GM19438 (cell line): ENCODE measurements around the gene MLLT6.
A peak's percentile ranks its signal among the peaks of the same experiment; 100 is the strongest.
"Not testable (repeated sequence)": the region's sequence is repeated elsewhere in the genome, so short reads cannot be mapped to it uniquely, and the experiment has no call there.

Experiments
- ATAC-seq: cut with Tn5 transposase; IDR thresholded peaks from one replicate; pipeline ENCODE4 v1.9.1; 2021; ENCODE audit warnings: low read depth; ENCODE audit not compliant: unreplicated experiment

MLLT6 gene

DNA sequence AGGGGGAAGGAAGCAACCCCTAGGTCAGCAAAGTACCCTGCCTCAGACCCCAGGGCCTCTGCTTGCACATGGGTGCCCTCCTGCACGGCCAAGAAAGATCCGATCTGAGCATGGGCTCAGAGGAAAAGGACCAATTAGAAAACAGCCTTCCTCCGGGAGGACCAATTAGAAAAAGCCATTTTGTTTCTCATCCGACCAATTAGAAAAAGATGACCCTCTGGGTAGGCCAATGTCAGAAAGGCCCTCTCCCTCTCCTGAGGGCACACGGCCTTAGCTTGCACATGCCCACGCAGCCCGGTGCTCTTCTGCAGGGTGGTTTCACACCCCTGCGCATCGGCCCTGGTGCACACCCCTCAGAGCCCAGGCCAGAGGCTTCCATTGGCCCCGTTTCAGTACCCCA is 20.0 kb downstream of the MLLT6 start:
- no peak for ATAC-seq

- not testable (repeated sequence) for ATAC-seq
These were observed 21.1 kb downstream of the MLLT6 start for GRCh38 chr17:38726145-38726544.

DNA sequence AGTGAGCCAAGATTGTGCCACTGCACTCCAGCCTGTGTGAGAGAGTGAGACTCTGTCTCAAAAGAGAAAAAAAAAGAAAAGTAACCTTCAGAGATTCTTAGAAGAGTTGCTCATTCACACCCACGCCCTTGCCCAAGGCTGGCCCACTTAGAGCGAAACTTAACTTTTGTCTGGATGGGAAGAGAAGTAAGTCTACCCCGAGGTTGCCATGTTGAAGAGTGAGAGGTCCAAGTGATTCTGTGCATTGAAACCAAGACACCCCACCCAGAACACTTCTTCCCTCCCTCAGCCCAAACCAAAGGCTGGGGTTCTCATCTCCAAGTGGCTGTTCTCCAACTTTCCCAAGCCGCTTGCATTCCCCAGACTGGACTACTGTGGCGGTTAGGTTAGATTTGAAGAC is 22.7 kb downstream of the MLLT6 start:
- no peak for ATAC-seq

DNA sequence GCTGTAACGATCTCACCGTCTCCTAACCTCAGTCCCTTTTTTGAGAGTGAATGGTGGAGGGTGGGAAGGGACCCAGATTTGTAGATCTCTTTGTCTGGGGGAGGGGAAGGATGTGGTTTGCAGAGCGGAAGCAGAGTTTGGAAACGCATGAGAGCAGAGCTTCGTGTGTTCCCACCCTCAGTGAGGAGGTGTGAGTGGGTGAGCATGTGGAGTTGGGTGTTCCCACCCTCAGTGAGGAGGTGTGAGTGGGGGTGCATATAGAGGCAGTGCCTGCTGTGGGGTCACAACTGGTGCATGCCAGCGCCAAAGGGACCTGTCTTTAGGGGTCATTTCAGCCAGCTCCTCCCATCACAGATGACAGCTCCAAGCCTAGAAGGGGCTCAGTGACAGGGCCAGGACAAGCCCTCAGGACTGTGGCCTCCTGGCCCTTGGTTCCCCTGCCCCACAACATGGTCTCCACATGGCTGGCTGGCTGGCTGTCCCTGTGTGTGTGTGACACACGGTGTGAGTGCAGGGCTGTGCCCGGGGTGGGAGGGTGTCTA is 23.3 kb downstream of the MLLT6 start:
- ATAC-seq, result no peak

DNA sequence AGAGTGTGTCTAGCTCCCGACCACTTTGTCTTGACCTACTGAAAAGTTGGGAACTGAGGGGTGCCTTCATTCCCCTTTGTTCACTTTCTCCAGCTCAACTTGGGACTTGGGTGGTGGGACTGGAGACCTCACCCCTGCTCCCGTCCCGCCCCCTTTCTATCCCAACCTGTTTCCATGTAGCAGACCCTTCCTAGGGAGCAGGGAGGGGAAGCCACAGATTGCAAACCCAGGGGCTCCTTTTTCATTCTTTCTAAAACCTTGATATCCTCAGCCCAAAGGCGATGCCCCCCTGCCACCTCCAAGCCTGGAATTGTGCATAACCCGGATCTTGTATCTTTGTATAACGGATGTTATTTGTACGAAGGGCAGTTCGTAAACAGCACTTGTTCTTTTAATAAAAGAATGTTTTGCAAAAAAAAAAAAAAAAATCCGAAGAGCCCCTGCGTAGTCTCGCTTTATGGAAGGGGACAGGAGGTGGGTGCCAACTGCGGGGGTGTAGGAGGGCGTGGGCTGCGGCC is 24.4 kb downstream of the MLLT6 start:
- no peak for ATAC-seq

DNA sequence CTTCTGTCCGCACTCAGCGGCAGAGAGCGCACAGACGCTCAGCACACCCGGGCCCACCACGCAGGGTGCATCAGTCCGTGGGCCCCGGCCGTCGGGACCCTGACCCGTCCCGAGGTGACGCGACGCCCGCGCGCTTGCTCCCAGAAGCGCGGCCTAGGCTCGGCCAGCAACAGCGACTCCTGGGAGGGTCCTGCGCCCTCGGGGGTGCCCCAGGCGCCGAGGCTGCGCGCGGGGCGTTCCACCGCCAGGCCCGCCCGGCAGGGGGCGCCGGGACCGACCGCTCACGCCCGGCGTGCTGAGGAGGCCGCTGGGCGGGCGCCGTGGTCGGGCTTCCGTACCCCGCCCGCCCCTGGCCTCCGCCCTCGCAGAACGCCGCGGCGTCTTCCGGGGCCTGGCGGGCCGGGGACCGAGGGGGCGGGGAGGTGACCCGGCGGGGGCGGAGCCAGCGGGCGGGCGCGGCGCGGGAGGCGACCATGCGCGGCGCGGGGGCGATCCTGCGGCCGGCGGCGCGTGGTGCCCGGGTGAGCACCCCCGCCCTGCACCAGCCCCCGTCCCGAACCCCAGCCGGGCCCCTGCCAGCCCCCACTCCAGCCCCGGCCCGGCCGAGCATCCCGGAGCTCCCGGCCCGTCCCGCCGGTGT is 24.9 kb downstream of the MLLT6 start, which contains the start of gene CISD3:
CISD3 (plus strand) TSS at position 456 of the 640 bp plus-strand sequence; CDS start at position 474, 18 bp downstream.
- peak; percentile 64 for ATAC-seq

DNA sequence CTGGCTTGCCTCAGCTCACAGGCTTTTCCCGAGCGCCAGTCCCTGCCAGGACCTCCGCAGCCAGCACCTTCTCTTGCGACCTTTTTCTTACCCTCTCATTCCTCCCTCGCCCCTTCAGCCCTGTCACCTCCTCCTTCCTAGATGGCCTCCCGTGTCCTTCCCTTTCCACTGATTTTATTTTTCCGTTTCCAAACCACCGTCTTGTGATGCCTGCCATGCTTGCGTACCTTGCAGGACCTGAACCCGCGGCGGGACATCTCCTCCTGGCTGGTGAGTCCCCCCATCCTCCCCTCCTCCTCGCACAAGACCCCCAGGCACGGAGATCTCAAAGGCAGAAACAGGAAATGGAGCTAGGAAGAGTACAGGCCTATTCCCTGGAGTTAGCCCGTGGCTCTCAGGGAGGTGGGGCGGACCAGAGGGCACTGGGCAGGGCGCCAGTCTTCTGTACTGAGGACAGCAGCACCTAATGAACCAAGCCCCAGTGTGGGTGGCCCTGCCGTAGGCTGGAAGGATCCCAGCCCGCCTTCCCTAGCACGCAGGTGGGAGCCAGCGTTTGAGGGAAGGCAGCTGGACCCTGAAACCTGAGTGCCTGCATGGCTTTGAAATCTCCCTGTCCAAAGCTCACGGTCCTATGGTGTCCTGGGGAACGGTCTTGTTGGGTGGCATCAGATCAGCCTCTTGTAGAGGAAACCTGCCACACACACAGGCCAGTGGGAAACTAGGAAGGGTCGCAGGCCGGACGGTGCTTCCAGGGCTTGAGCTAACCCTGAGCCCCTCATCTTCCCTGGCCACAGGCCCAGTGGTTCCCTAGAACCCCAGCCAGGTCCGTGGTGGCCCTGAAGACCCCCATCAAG is 25.7 kb downstream of the MLLT6 start:
- no peak for ATAC-seq

DNA sequence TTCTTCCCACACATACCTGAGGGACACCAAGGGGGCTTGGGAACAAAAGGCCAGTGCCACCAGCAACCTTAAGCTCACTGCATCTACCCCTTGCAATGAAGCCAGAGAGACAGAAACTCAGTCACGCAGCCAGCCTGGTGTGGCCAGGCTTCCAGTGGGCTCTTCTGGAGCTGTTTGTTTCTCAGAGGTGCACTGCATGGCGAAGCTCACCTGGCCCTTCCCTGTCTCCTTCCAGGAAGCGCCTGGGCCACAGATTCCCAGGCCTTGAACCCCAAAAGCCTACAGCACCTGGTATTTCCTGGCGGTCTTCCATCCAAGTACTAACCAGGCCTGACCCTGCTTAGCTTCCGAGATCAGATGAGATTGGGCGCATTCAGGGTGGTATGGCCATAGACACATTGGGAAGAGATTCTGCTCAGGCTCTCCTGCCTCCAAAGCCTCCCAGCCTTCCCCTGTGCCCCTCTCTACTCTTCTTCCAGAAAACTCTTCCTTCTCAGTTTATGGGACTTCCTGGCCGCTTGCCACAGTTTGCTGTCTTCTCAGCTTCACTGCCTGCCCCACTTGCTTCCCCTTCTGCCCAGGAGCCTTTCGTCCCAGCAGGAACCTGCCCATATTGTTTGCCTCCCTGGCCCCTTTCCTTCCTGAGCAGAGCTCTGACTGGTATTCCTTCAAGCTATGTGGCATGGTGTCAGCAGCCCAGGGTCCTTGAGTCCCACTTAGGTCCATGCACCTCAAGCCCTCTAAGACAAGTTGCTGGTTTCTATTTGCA is 26.6 kb downstream of the MLLT6 start:
- no peak for ATAC-seq

DNA sequence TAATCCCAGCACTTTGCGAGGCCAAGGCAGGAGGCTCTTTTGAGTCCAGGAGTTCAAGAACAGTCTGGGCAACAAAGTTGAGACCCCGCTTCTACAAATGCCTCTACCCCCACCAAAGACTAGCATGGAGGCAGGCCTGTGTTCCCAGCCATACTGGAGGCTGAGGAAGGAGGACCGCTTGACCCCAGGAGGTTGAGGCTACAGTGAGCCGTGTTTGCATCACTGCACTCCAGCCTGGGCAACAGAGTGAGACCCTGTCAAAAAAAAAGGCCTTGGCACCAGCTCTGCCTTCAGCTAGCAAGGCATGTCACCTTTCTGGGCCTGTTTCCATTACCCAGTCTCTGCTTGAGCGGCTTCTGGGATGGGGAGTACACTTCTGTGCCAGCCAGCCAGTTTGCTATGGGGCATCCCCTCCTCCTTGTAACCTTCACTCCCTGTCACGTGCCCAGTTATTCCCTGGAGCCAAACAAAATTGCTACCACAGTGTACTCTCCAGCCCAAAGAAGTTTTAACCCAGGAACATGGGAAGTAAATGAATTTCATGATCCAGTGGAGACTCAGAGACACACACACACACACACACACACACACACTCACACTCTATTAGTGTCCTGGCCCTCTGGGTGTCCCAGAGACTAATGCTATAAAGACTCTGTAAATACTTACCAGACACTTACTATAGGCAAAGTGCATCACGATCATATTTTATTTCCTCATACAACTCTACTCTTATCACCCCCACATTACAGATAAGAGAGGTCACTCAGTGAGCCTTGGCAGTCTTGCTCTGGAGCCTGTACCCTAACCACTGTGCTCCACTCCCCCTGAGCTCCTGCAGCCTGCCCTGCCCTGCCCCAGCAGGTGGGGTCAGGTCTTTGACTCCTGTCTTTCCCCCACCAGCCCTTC is 27.6 kb downstream of the MLLT6 start:
- ATAC-seq, result no peak

GRCh38 chr17:38733282-38733981 is 28.4 kb downstream of the MLLT6 start:
- no peak for ATAC-seq

DNA sequence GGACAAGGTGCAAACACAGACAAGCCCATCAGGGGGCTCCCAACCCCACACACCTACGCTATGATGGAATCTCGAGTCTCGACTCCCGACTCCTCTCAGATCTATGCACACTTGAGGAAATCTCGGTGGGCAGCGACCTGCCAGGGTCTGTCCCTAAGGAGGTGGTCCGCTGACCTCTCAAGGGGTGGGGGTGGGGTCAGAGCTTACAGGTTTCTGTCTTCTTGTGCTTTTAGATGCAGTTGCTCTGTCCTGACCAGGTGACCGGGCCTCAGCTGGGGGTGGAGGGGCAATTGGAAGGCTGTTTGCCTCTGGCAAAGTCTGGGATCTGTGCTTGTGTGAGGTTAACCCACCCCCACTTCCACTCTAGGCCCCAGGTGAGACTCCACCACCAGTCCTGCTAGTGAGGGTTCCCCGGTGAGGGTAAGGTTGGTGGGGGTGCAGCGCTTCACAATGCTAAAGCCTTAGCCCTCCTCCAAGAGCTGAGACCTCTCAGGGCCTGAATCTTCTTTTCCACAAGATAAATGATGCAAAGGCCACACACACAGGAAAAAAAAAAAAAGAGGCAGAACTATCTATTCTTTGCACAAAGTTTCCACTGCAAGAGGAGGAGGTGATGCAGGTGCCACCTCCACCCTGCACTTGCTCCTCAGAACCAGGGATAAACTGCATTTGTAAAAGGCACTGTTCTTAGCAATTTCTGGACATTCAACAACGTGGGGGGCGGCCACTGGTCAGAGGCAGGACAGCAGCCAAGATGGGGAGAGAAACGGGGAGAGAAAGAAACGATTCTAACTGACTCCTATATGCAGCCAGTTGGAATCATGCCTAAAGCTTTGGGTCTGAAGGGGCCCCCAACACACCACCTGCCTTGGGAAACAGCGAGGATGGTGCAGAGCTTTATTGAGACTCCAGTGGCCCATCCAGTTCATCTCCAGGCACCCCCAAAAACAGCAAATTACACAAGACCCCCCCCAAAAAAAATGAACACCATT is 29.2 kb downstream of the MLLT6 start:
- ATAC-seq, result no peak

GRCh38 chr17:38735161-38735997 is 30.3 kb downstream of the MLLT6 start:
- no peak for ATAC-seq

DNA sequence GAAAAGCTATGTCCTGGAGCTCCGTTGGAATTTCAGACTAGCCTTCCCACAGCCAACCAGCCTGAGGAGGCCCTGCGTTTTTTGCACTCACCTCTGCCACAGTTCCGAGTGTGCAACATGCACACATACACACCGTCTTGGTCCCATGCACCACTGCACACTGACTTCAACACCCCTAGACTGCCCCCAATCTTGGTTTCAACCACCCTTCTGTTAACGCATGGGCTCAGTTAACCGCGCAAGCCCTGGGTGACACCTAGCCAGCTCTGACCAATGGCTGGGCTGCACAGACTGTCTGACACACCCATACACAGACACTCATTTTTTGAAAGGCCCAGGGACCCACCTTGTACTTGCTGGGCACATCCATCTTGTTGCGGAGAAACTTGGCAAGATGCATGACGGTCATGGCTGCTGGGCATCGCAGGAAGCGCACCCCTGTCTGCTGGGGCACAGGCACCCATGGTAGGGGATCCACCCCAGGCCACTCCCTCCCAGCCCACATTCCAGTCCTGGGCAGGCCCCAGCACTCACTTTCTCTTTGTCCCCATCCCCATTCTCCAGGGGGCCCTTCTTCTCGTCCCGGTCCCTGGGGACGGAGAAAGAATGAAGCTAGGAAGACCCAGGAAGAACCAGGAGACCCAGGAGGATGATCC is 33.1 kb downstream of the MLLT6 start:
- no peak for ATAC-seq

GRCh38 chr17:38738686-38739085 is 33.6 kb downstream of the MLLT6 start:
- no peak for ATAC-seq

GRCh38 chr17:38739305-38739704 is 34.2 kb downstream of the MLLT6 start:
- ATAC-seq, result no peak

GRCh38 chr17:38740044-38740443 is 35.0 kb downstream of the MLLT6 start:
- ATAC-seq, result no peak

- ATAC-seq, result no peak
These were observed 35.7 kb downstream of the MLLT6 start for GRCh38 chr17:38740806-38741205.
